GM23338 (cell line): ENCODE results near the gene CD22. TPM values are rescaled to one million over a fixed set of nuclear protein-coding genes. Genes with fewer than 3 reads are reported as not detected.

Experiments
- ATAC-seq: fragments of 200-7000 bp; cut with Tn5 transposase; 3 replicates; pipeline ENCODE4 v1.9.1; 2020
- DNase-seq: peaks from one replicate; pipeline ENCODE4 v3.0.0-alpha.2; 2015; ENCODE audit warnings: low spot score
- H2AFZ ChIP-seq: fragments of 200-600 bp; sonication (generic); 2 replicates; pipeline ENCODE4 v1.8.0; 2016; ENCODE audit warnings: antibody characterized with exemption, mild to moderate bottlenecking, moderate library complexity
- H3F3A ChIP-seq: fragments of 200-600 bp; sonication (generic); replicated peaks from 2 replicates; pipeline ENCODE4 v1.8.0; 2017; ENCODE audit warnings: antibody characterized with exemption, mixed run types, low read depth
- H3K27ac ChIP-seq: fragments of 200-600 bp; sonication (generic); 2 replicates; pipeline ENCODE4 v1.6.1; 2016; ENCODE audit warnings: low read depth
- H3K27me3 ChIP-seq: fragments of 200-600 bp; sonication (generic); 2 replicates; pipeline ENCODE4 v1.8.0; 2016; ENCODE audit warnings: mild to moderate bottlenecking, mixed run types, moderate library complexity; ENCODE audit not compliant: insufficient read depth
- H3K36me3 ChIP-seq: fragments of 200-600 bp; sonication (generic); 2 replicates; pipeline ENCODE4 v1.8.0; 2016; ENCODE audit warnings: mild to moderate bottlenecking; ENCODE audit not compliant: insufficient read depth
- H3K4me1 ChIP-seq: fragments of 200-600 bp; sonication (generic); 2 replicates; pipeline ENCODE4 v1.8.0; 2016; ENCODE audit warnings: mild to moderate bottlenecking, moderate library complexity; ENCODE audit not compliant: insufficient read depth
- H3K4me2 ChIP-seq: fragments of 200-600 bp; sonication (generic); 2 replicates; pipeline ENCODE4 v1.7.1; 2017; ENCODE audit warnings: mixed run types
- H3K4me3 ChIP-seq: fragments of 200-600 bp; sonication (generic); 2 replicates; pipeline ENCODE4 v1.6.1; 2016; ENCODE audit warnings: mixed run types
- H3K79me2 ChIP-seq: fragments of 200-600 bp; sonication (generic); replicated peaks from 2 replicates; pipeline ENCODE4 v1.8.0; 2017; ENCODE audit warnings: mild to moderate bottlenecking; ENCODE audit not compliant: insufficient read depth
- H3K9me2 ChIP-seq: fragments of 200-600 bp; sonication (generic); 2 replicates; pipeline ENCODE4 v1.8.0; 2017; ENCODE audit not compliant: insufficient read depth
- H4K20me1 ChIP-seq: fragments of 200-600 bp; sonication (generic); replicated peaks from 2 replicates; pipeline ENCODE4 v1.8.0; 2017; ENCODE audit warnings: mild to moderate bottlenecking; ENCODE audit not compliant: insufficient read depth
- H3K27ac Mint-ChIP-seq: 2 replicates; pipeline ENCODE4 v1.8.0; 2020; ENCODE audit warnings: inconsistent platforms, mild to moderate bottlenecking, moderate library complexity, mixed read lengths
- H3K27me3 Mint-ChIP-seq: 3 replicates; pipeline ENCODE4 v1.8.0; 2022; ENCODE audit warnings: low read depth, mild to moderate bottlenecking, moderate library complexity, mixed read lengths, inconsistent platforms; ENCODE audit not compliant: insufficient read depth, poor library complexity
- H3K36me3 Mint-ChIP-seq: 3 replicates; pipeline ENCODE4 v1.8.0; 2021; ENCODE audit warnings: low read depth, mild to moderate bottlenecking, inconsistent platforms, moderate library complexity, mixed read lengths
- H3K4me1 Mint-ChIP-seq: 3 replicates; pipeline ENCODE4 v1.8.0; 2020; ENCODE audit warnings: mild to moderate bottlenecking, inconsistent platforms, mixed read lengths
- H3K4me3 Mint-ChIP-seq: 3 replicates; pipeline ENCODE4 v1.8.0; 2021; ENCODE audit warnings: moderate library complexity, mild to moderate bottlenecking, inconsistent platforms, mixed read lengths
- H3K9me3 Mint-ChIP-seq: 3 replicates; pipeline ENCODE4 v1.8.0; 2020; ENCODE audit warnings: moderate library complexity, mild to moderate bottlenecking, inconsistent platforms, mixed read lengths
- CREB1 ChIP-seq: fragments of 250-450 bp; sonication (Bioruptor Pico); IDR thresholded peaks from 2 replicates; pipeline ENCODE4 v1.5.0; 2020; ENCODE audit warnings: low read depth, mild to moderate bottlenecking, moderate library complexity
- EZH2 ChIP-seq: fragments of 200-600 bp; sonication (generic); IDR thresholded peaks from one replicate; pipeline ENCODE4 v1.8.0; 2017; ENCODE audit warnings: antibody characterized with exemption, mild to moderate bottlenecking, low read depth; ENCODE audit not compliant: unreplicated experiment
- EZH2phosphoT487 ChIP-seq: fragments of 200-600 bp; sonication (generic); IDR thresholded peaks from one replicate; pipeline ENCODE4 v1.8.1; 2018; ENCODE audit warnings: antibody characterized with exemption; ENCODE audit not compliant: unreplicated experiment
- JUNB ChIP-seq: IDR thresholded peaks from one replicate; pipeline ENCODE4 v1.6.1; 2016; ENCODE audit warnings: antibody characterized with exemption; ENCODE audit not compliant: unreplicated experiment
- NANOG ChIP-seq: IDR thresholded peaks from 2 replicates; pipeline ENCODE4 v1.6.1; 2016; ENCODE audit warnings: antibody characterized with exemption, borderline replicate concordance
- POLR2AphosphoS5 ChIP-seq: IDR thresholded peaks from 2 replicates; pipeline ENCODE4 v1.6.1; 2016; ENCODE audit warnings: antibody characterized with exemption, low read depth
- ZNF114 ChIP-seq: fragments of 250-450 bp; sonication (Bioruptor Pico); IDR thresholded peaks from 2 replicates; pipeline ENCODE4 v1.5.0; 2020; ENCODE audit warnings: mild to moderate bottlenecking, moderate library complexity
- ZNF331 ChIP-seq: fragments of 250-450 bp; sonication (Bioruptor Pico); IDR thresholded peaks from 2 replicates; pipeline ENCODE4 v1.5.0; 2020; ENCODE audit warnings: low read depth, mild to moderate bottlenecking, moderate library complexity
- polyA plus RNA-seq: library from polyadenylated mRNA; unstranded; fragments of >200 nt; fragmentation: Nextera tagmentation; extraction: Ambion mirVana; gene quantifications from 2 replicates; pipeline ENCODE4 v1.2.1, GENCODE V29; 2016
- total RNA-seq: library from RNA; depleted of rRNA; stranded (reverse); fragments of >200 nt; shearing (Covaris generic); gene quantifications from 2 replicates; pipeline ENCODE4 v1.2.3, GENCODE V29; 2014
- TF ChIP-seq, protein P1 (sequence below), 2 experiments: fragments of 200-600 bp in 1 of 2; sonication (generic) in 1 of 2; conservative IDR thresholded peaks; 2 replicates each; pipeline versions ENCODE4 v1.5.1 to v1.6.1; 2016 to 2017; ENCODE audit warnings: antibody characterized with exemption in 2 of 2, low read depth in 2 of 2, mild to moderate bottlenecking in 2 of 2, moderate library complexity in 1 of 2
- TF ChIP-seq, protein P2 (sequence below): IDR thresholded peaks from 2 replicates; pipeline ENCODE4 v1.6.1; 2016; ENCODE audit warnings: antibody characterized with exemption
- TF ChIP-seq, protein P3 (sequence below): fragments of 250-450 bp; sonication (Bioruptor Pico); IDR thresholded peaks from 2 replicates; pipeline ENCODE4 v1.5.0; 2020; ENCODE audit warnings: mild to moderate bottlenecking, moderate library complexity

The CD22 gene
- total and polyA plus RNA-seq, 2 experiments from 2014 or later: 0.10 to 0.32 TPM

DNA sequence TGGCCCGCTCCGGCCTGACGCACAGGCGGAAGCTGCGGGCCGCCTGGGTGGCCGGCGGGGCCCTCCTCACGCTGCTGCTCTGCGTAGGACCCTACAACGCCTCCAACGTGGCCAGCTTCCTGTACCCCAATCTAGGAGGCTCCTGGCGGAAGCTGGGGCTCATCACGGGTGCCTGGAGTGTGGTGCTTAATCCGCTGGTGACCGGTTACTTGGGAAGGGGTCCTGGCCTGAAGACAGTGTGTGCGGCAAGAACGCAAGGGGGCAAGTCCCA is 23.1 kb downstream of the CD22 start (continued):
- no peak for TF ChIP-seq POLR2AphosphoS5

DNA sequence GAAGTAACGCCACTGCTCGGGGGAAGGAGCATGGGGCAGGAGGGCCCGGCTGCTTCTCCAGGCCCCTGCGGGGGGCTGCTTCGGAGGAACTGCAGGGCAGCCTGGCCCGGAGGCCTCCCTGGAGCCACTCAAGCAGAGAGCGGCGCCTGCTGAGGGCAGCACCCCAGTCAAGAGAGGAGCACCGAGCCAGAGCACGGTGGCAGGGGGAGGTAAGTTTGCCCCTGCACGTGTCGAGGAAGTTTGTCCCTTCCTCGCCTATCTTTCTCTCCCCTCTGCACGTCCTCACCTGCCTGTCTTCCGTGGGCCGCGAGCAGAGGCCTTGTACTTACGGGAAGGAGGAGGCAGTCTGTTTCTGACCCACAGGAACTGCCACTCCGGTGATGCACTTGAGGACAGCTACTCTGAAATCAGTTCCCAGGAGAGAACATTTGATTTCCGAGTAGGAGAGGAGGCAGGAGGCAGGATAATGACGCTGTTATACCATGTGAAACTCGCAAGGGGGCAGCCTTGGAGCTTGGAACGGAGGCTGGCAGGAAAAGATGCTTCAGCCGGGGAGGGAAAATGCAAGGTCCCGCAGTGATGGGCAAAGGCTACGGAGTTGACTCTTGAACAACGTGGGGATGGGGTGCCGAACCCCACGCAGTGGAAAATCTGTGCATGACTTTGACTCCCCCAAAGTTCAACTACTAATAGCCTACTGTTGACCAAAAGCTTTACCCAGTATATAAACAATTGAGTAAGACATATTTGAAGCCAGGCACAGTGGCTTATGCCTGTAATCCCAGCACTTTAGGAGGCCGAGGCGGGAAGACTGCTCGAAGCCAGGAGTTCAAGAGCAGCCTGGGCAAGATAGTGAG is 23.7 kb downstream of the CD22 start:
- Mint-ChIP-seq H3K4me3 (no peak overlapping the region), H3K27ac (no peak overlapping the region), H3K27me3 (peaks cover 21% of the 10 kb centered on the region), H3K9me3 (no peaks in the 10 kb centered on the region), H3K36me3 (no peaks in the 10 kb centered on the region), H3K4me1 (peaks cover 6% of the 10 kb centered on the region)
- Histone ChIP-seq H3K27ac (no peak overlapping the region), H3K4me3 (no peak overlapping the region), H3K36me3 (no peaks in the 10 kb centered on the region), H3K4me2 (no peak overlapping the region), H3K27me3 (no peaks in the 10 kb centered on the region), H2AFZ (peak overlapping the region; percentile 95), H3K79me2 (no peaks in the 10 kb centered on the region), H3F3A (no peaks in the 10 kb centered on the region), H3K9me2 (no peaks in the 10 kb centered on the region), H4K20me1 (no peaks in the 10 kb centered on the region), H3K4me1 (no peaks in the 10 kb centered on the region)
- ATAC-seq (peak; percentile 76), DNase-seq (peak; percentile 94)
- TF ChIP-seq POLR2AphosphoS5 (no peak), EZH2phosphoT487 (no peak), CREB1 (peak; percentile 55), EZH2 (no peak), ZNF114 (CRISPR knock-in tag) (no peak), NANOG (no peak)
- TF ChIP-seq, protein P1, sequence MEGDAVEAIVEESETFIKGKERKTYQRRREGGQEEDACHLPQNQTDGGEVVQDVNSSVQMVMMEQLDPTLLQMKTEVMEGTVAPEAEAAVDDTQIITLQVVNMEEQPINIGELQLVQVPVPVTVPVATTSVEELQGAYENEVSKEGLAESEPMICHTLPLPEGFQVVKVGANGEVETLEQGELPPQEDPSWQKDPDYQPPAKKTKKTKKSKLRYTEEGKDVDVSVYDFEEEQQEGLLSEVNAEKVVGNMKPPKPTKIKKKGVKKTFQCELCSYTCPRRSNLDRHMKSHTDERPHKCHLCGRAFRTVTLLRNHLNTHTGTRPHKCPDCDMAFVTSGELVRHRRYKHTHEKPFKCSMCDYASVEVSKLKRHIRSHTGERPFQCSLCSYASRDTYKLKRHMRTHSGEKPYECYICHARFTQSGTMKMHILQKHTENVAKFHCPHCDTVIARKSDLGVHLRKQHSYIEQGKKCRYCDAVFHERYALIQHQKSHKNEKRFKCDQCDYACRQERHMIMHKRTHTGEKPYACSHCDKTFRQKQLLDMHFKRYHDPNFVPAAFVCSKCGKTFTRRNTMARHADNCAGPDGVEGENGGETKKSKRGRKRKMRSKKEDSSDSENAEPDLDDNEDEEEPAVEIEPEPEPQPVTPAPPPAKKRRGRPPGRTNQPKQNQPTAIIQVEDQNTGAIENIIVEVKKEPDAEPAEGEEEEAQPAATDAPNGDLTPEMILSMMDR (conservative IDR thresholded peaks at IDR 0.05; ENCODE audit: low read depth in 2 of 2): peak; percentile 83 to 94

DNA sequence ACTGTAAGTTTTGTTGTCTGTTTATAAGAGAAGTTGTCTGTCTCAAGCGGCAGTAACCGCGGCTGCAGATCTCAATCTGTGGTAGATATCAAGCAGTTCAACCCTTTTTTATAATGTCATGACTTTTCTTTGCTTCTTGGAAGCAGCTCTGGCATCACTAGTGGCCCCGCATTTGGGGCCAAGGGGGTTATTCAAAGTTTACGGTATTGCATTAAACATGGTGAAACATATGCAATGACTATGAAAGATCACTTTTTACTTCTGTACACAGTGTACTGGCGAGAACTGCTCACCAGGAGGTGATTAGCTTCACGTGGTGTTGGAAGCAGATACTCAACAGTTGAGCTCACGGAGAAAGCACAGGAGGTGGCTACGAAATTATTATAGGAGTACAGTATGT is 24.6 kb downstream of the CD22 start:
- no peaks in the 10 kb centered on the region for H3K36me3 ChIP-seq
- no peaks in the 10 kb centered on the region for H3K9me3 Mint-ChIP-seq
- no peak overlapping the region for H3K27ac ChIP-seq
- H3K27ac Mint-ChIP-seq: no peak overlapping the region
- no peaks in the 10 kb centered on the region for H3K27me3 ChIP-seq
- no peak overlapping the region for H3K4me3 Mint-ChIP-seq
- no peaks in the 10 kb centered on the region for H3K79me2 ChIP-seq
- no peak overlapping the region for H3K4me3 ChIP-seq
- H3F3A ChIP-seq: no peaks in the 10 kb centered on the region
- no peaks in the 10 kb centered on the region for H3K4me1 ChIP-seq
- DNase-seq: no peak
- H3K4me1 Mint-ChIP-seq: peaks cover 11% of the 10 kb centered on the region
- H3K36me3 Mint-ChIP-seq: no peaks in the 10 kb centered on the region
- H3K27me3 Mint-ChIP-seq: peaks cover 18% of the 10 kb centered on the region
- no peak overlapping the region for H2AFZ ChIP-seq
- H3K9me2 ChIP-seq: no peaks in the 10 kb centered on the region
- no peak overlapping the region for H3K4me2 ChIP-seq
- no peaks in the 10 kb centered on the region for H4K20me1 ChIP-seq
- no peak for ATAC-seq
- TF ChIP-seq, protein P2, sequence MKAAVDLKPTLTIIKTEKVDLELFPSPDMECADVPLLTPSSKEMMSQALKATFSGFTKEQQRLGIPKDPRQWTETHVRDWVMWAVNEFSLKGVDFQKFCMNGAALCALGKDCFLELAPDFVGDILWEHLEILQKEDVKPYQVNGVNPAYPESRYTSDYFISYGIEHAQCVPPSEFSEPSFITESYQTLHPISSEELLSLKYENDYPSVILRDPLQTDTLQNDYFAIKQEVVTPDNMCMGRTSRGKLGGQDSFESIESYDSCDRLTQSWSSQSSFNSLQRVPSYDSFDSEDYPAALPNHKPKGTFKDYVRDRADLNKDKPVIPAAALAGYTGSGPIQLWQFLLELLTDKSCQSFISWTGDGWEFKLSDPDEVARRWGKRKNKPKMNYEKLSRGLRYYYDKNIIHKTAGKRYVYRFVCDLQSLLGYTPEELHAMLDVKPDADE: no peak
- TF ChIP-seq JUNB (no peak), EZH2phosphoT487 (no peak), ZNF331 (CRISPR knock-in tag) (no peak)
- TF ChIP-seq, protein P3, sequence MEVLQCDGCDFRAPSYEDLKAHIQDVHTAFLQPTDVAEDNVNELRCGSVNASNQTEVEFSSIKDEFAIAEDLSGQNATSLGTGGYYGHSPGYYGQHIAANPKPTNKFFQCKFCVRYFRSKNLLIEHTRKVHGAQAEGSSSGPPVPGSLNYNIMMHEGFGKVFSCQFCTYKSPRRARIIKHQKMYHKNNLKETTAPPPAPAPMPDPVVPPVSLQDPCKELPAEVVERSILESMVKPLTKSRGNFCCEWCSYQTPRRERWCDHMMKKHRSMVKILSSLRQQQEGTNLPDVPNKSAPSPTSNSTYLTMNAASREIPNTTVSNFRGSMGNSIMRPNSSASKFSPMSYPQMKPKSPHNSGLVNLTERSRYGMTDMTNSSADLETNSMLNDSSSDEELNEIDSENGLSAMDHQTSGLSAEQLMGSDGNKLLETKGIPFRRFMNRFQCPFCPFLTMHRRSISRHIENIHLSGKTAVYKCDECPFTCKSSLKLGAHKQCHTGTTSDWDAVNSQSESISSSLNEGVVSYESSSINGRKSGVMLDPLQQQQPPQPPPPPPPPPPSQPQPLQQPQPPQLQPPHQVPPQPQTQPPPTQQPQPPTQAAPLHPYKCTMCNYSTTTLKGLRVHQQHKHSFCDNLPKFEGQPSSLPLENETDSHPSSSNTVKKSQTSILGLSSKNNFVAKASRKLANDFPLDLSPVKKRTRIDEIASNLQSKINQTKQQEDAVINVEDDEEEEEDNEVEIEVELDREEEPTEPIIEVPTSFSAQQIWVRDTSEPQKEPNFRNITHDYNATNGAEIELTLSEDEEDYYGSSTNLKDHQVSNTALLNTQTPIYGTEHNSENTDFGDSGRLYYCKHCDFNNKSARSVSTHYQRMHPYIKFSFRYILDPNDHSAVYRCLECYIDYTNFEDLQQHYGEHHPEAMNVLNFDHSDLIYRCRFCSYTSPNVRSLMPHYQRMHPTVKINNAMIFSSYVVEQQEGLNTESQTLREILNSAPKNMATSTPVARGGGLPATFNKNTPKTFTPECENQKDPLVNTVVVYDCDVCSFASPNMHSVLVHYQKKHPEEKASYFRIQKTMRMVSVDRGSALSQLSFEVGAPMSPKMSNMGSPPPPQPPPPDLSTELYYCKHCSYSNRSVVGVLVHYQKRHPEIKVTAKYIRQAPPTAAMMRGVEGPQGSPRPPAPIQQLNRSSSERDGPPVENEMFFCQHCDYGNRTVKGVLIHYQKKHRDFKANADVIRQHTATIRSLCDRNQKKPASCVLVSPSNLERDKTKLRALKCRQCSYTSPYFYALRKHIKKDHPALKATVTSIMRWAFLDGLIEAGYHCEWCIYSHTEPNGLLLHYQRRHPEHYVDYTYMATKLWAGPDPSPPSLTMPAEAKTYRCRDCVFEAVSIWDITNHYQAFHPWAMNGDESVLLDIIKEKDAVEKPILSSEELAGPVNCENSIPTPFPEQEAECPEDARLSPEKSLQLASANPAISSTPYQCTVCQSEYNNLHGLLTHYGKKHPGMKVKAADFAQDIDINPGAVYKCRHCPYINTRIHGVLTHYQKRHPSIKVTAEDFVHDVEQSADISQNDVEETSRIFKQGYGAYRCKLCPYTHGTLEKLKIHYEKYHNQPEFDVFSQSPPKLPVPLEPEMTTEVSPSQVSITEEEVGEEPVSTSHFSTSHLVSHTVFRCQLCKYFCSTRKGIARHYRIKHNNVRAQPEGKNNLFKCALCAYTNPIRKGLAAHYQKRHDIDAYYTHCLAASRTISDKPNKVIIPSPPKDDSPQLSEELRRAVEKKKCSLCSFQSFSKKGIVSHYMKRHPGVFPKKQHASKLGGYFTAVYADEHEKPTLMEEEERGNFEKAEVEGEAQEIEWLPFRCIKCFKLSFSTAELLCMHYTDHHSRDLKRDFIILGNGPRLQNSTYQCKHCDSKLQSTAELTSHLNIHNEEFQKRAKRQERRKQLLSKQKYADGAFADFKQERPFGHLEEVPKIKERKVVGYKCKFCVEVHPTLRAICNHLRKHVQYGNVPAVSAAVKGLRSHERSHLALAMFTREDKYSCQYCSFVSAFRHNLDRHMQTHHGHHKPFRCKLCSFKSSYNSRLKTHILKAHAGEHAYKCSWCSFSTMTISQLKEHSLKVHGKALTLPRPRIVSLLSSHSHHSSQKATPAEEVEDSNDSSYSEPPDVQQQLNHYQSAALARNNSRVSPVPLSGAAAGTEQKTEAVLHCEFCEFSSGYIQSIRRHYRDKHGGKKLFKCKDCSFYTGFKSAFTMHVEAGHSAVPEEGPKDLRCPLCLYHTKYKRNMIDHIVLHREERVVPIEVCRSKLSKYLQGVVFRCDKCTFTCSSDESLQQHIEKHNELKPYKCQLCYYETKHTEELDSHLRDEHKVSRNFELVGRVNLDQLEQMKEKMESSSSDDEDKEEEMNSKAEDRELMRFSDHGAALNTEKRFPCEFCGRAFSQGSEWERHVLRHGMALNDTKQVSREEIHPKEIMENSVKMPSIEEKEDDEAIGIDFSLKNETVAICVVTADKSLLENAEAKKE (CRISPR knock-in tag): no peak
